Measurements from ENCODE around the gene SUPT5H. TPM values are rescaled to one million over a fixed set of nuclear protein-coding genes. Genes with fewer than 3 reads are reported as not detected.

Gene SUPT5H
- total RNA-seq, 1 donor from 2014 or later: 91.4 TPM

- Histone ChIP-seq H3K36me3 (peaks cover 24% of the 10 kb centered on the region), H3K4me3 (peak overlapping the region; percentile 87), H3K27me3 (ENCODE audit: low read depth) (no peaks in the 10 kb centered on the region), H3K27ac (replicated peaks) (peak overlapping the region; percentile 99), H3K9me3 (replicated peaks) (no peaks in the 10 kb centered on the region), H3K4me1 (peaks cover 75% of the 10 kb centered on the region)
- intact Hi-C loops (cut with micrococcal nuclease): no loop called here
- no peak for TF ChIP-seq CTCF (IDR thresholded peaks at IDR 0.05; ENCODE audit: borderline replicate concordance)
- DNase-seq: no peak
Measured at GRCh38 chr19:39413911-39414608, 31.3 kb upstream of the SUPT5H start.

GRCh38 chr19:39415111-39416046 is 30.0 kb upstream of the SUPT5H start:
- Histone ChIP-seq H3K36me3 (peaks cover 36% of the 10 kb centered on the region), H3K9me3 (replicated peaks) (no peaks in the 10 kb centered on the region), H3K4me3 (peak overlapping the region; percentile 87), H3K4me1 (peaks cover 64% of the 10 kb centered on the region), H3K27me3 (ENCODE audit: low read depth) (no peaks in the 10 kb centered on the region), H3K27ac (replicated peaks) (peak overlapping the region; percentile 99)
- DNase-seq: no peak
- no peak for TF ChIP-seq CTCF (IDR thresholded peaks at IDR 0.05; ENCODE audit: borderline replicate concordance)
- intact Hi-C loops (cut with micrococcal nuclease): no loop called here

- Histone ChIP-seq H3K4me1 (peaks cover 53% of the 10 kb centered on the region), H3K4me3 (peak overlapping the region; percentile 87), H3K36me3 (peaks cover 46% of the 10 kb centered on the region), H3K27me3 (ENCODE audit: low read depth) (no peaks in the 10 kb centered on the region), H3K27ac (replicated peaks) (no peak overlapping the region), H3K9me3 (replicated peaks) (no peaks in the 10 kb centered on the region)
- DNase-seq: no peak
- TF ChIP-seq CTCF (IDR thresholded peaks at IDR 0.05; ENCODE audit: borderline replicate concordance): no peak
- intact Hi-C loops (cut with micrococcal nuclease): no loop called here
Measured at GRCh38 chr19:39416152-39417120, 28.9 kb upstream of the SUPT5H start.

GRCh38 chr19:39417463-39418181 is 27.8 kb upstream of the SUPT5H start:
- Histone ChIP-seq H3K9me3 (replicated peaks) (no peaks in the 10 kb centered on the region), H3K4me3 (no peak overlapping the region), H3K27ac (replicated peaks) (no peak overlapping the region), H3K4me1 (peaks cover 49% of the 10 kb centered on the region), H3K36me3 (peaks cover 58% of the 10 kb centered on the region), H3K27me3 (ENCODE audit: low read depth) (no peaks in the 10 kb centered on the region)
- no peak for DNase-seq
- no peak for TF ChIP-seq CTCF (IDR thresholded peaks at IDR 0.05; ENCODE audit: borderline replicate concordance)
- intact Hi-C loops (cut with micrococcal nuclease): no loop called here
